K562 (cell line): ENCODE data around the gene RHOC.

Experiments used
- CTCF ChIP-seq, 3 experiments: IDR thresholded peaks in 2 of 3; conservative IDR thresholded peaks in 1 of 3; 2 replicates each; pipeline ENCODE4 v1.5.1; 2011 to 2012; ENCODE audit warnings: low read length in 3 of 3, mild to moderate bottlenecking in 3 of 3, control low read depth in 2 of 3, improper control_type of control experiment in 1 of 3, inconsistent platforms in 1 of 3, low read depth in 1 of 3, mixed read lengths in 1 of 3, moderate library complexity in 1 of 3; ENCODE audit not compliant: insufficient read depth in 2 of 3
- ELF4 ChIP-seq: fragments of 450-650 bp; formaldehyde crosslinking; IDR thresholded peaks from 2 replicates; pipeline ENCODE4 v1.4.0; 2022; ENCODE audit warnings: missing genetic modification characterization
- HDAC1 ChIP-seq, 2 experiments: fragments of 450-650 bp; IDR thresholded peaks; 2 replicates each; pipeline ENCODE4 v1.6.1; 2016 to 2017; ENCODE audit warnings: inconsistent platforms in 1 of 2, mild to moderate bottlenecking in 1 of 2, moderate library complexity in 1 of 2
- IFI16 ChIP-seq: fragments of 250-450 bp; sonication (Bioruptor Pico); IDR thresholded peaks from 2 replicates; pipeline ENCODE4 v2.1.2; 2022; ENCODE audit warnings: mild to moderate bottlenecking, inconsistent platforms
- MAFF ChIP-seq: IDR thresholded peaks from 2 replicates; pipeline ENCODE4 v1.6.1; 2012; ENCODE audit warnings: low read length, improper control_type of control experiment
- NRF1 ChIP-seq, 2 experiments: fragments of 450-650 bp; IDR thresholded peaks in 1 of 2; conservative IDR thresholded peaks in 1 of 2; 2 replicates each; pipeline ENCODE4 v1.6.1; 2014; ENCODE audit warnings: mild to moderate bottlenecking in 2 of 2
- PBX2 ChIP-seq, 2 experiments: IDR thresholded peaks in 1 of 2; conservative IDR thresholded peaks in 1 of 2; 2 replicates each; pipeline ENCODE4 v1.6.1; 2016; ENCODE audit warnings: low read depth in 2 of 2, mild to moderate bottlenecking in 1 of 2, missing compliant biosample characterization in 1 of 2, missing genetic modification characterization in 1 of 2, moderate library complexity in 1 of 2
- SIN3A ChIP-seq, 2 experiments: fragments of 150-350 bp in 1 of 2; IDR thresholded peaks; 2 replicates each; pipeline ENCODE4 v1.6.1; 2011 to 2016; ENCODE audit warnings: borderline replicate concordance in 2 of 2, low read depth in 2 of 2, low read length in 2 of 2, mild to moderate bottlenecking in 2 of 2, moderate library complexity in 2 of 2; ENCODE audit not compliant: control insufficient read depth in 1 of 2
- SREBF1 ChIP-seq: fragments of 150-350 bp; IDR thresholded peaks from 2 replicates; pipeline ENCODE4 v1.6.1; 2014; ENCODE audit warnings: antibody characterized with exemption, low read depth, low read length, borderline replicate concordance
- ZNF175 ChIP-seq: fragments of 200-800 bp; sonication (Bioruptor generic); IDR thresholded peaks from 2 replicates; pipeline ENCODE4 v1.6.1; 2016; ENCODE audit warnings: low read depth, mild to moderate bottlenecking, missing genetic modification characterization, missing compliant biosample characterization
- ZNF184 ChIP-seq: sonication (generic); formaldehyde crosslinking; IDR thresholded peaks from 2 replicates; pipeline ENCODE4 v1.5.0; 2020; ENCODE audit warnings: missing genetic modification reagents
- TF ChIP-seq, protein P1 (sequence below): fragments of 200-800 bp; sonication (Bioruptor generic); IDR thresholded peaks from 2 replicates; pipeline ENCODE4 v1.6.1; 2016; ENCODE audit warnings: missing genetic modification characterization, missing compliant biosample characterization
- TF ChIP-seq, protein P2 (sequence below): fragments of 200-600 bp; sonication (generic); IDR thresholded peaks from one replicate; pipeline ENCODE4 v1.6.1; 2012; ENCODE audit warnings: mild to moderate bottlenecking, low read depth, low read length, inconsistent platforms

GRCh38 chr1:112708002-112708448 lies 1.1 kb upstream of the RHOC start:
- TF ChIP-seq ELF4 = no peak
- no peak for TF ChIP-seq IFI16 (CRISPR knock-in tag)
- TF ChIP-seq ZNF175 (CRISPR knock-in tag) = no peak
- no peak for TF ChIP-seq ZNF184 (CRISPR knock-in tag)
- TF ChIP-seq, protein P1, sequence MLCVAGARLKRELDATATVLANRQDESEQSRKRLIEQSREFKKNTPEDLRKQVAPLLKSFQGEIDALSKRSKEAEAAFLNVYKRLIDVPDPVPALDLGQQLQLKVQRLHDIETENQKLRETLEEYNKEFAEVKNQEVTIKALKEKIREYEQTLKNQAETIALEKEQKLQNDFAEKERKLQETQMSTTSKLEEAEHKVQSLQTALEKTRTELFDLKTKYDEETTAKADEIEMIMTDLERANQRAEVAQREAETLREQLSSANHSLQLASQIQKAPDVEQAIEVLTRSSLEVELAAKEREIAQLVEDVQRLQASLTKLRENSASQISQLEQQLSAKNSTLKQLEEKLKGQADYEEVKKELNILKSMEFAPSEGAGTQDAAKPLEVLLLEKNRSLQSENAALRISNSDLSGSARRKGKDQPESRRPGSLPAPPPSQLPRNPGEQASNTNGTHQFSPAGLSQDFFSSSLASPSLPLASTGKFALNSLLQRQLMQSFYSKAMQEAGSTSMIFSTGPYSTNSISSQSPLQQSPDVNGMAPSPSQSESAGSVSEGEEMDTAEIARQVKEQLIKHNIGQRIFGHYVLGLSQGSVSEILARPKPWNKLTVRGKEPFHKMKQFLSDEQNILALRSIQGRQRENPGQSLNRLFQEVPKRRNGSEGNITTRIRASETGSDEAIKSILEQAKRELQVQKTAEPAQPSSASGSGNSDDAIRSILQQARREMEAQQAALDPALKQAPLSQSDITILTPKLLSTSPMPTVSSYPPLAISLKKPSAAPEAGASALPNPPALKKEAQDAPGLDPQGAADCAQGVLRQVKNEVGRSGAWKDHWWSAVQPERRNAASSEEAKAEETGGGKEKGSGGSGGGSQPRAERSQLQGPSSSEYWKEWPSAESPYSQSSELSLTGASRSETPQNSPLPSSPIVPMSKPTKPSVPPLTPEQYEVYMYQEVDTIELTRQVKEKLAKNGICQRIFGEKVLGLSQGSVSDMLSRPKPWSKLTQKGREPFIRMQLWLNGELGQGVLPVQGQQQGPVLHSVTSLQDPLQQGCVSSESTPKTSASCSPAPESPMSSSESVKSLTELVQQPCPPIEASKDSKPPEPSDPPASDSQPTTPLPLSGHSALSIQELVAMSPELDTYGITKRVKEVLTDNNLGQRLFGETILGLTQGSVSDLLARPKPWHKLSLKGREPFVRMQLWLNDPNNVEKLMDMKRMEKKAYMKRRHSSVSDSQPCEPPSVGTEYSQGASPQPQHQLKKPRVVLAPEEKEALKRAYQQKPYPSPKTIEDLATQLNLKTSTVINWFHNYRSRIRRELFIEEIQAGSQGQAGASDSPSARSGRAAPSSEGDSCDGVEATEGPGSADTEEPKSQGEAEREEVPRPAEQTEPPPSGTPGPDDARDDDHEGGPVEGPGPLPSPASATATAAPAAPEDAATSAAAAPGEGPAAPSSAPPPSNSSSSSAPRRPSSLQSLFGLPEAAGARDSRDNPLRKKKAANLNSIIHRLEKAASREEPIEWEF (CRISPR knock-in tag) = no peak
- TF ChIP-seq NRF1 (conservative IDR thresholded peaks at IDR 0.05 in 1 of 2, IDR thresholded peaks at IDR 0.05 in 1 of 2) = no peak
- TF ChIP-seq PBX2 (CRISPR knock-in tag; IDR thresholded peaks at IDR 0.05; ENCODE audit: low read depth) = no peak
- TF ChIP-seq PBX2 (tag; conservative IDR thresholded peaks at IDR 0.05; ENCODE audit: low read depth) = no peak
- no peak for TF ChIP-seq HDAC1 (IDR thresholded peaks at IDR 0.05)
- TF ChIP-seq SIN3A (IDR thresholded peaks at IDR 0.05; ENCODE audit: borderline replicate concordance in 2 of 2, control insufficient read depth in 1 of 2, low read depth in 2 of 2, low read length in 2 of 2) = no peak
- no peak for TF ChIP-seq MAFF
- no peak for TF ChIP-seq SREBF1
- TF ChIP-seq CTCF (IDR thresholded peaks at IDR 0.05 in 2 of 3, conservative IDR thresholded peaks at IDR 0.05 in 1 of 3; ENCODE audit: insufficient read depth in 2 of 3, low read depth in 1 of 3, low read length in 3 of 3) = no peak
- TF ChIP-seq, protein P2, sequence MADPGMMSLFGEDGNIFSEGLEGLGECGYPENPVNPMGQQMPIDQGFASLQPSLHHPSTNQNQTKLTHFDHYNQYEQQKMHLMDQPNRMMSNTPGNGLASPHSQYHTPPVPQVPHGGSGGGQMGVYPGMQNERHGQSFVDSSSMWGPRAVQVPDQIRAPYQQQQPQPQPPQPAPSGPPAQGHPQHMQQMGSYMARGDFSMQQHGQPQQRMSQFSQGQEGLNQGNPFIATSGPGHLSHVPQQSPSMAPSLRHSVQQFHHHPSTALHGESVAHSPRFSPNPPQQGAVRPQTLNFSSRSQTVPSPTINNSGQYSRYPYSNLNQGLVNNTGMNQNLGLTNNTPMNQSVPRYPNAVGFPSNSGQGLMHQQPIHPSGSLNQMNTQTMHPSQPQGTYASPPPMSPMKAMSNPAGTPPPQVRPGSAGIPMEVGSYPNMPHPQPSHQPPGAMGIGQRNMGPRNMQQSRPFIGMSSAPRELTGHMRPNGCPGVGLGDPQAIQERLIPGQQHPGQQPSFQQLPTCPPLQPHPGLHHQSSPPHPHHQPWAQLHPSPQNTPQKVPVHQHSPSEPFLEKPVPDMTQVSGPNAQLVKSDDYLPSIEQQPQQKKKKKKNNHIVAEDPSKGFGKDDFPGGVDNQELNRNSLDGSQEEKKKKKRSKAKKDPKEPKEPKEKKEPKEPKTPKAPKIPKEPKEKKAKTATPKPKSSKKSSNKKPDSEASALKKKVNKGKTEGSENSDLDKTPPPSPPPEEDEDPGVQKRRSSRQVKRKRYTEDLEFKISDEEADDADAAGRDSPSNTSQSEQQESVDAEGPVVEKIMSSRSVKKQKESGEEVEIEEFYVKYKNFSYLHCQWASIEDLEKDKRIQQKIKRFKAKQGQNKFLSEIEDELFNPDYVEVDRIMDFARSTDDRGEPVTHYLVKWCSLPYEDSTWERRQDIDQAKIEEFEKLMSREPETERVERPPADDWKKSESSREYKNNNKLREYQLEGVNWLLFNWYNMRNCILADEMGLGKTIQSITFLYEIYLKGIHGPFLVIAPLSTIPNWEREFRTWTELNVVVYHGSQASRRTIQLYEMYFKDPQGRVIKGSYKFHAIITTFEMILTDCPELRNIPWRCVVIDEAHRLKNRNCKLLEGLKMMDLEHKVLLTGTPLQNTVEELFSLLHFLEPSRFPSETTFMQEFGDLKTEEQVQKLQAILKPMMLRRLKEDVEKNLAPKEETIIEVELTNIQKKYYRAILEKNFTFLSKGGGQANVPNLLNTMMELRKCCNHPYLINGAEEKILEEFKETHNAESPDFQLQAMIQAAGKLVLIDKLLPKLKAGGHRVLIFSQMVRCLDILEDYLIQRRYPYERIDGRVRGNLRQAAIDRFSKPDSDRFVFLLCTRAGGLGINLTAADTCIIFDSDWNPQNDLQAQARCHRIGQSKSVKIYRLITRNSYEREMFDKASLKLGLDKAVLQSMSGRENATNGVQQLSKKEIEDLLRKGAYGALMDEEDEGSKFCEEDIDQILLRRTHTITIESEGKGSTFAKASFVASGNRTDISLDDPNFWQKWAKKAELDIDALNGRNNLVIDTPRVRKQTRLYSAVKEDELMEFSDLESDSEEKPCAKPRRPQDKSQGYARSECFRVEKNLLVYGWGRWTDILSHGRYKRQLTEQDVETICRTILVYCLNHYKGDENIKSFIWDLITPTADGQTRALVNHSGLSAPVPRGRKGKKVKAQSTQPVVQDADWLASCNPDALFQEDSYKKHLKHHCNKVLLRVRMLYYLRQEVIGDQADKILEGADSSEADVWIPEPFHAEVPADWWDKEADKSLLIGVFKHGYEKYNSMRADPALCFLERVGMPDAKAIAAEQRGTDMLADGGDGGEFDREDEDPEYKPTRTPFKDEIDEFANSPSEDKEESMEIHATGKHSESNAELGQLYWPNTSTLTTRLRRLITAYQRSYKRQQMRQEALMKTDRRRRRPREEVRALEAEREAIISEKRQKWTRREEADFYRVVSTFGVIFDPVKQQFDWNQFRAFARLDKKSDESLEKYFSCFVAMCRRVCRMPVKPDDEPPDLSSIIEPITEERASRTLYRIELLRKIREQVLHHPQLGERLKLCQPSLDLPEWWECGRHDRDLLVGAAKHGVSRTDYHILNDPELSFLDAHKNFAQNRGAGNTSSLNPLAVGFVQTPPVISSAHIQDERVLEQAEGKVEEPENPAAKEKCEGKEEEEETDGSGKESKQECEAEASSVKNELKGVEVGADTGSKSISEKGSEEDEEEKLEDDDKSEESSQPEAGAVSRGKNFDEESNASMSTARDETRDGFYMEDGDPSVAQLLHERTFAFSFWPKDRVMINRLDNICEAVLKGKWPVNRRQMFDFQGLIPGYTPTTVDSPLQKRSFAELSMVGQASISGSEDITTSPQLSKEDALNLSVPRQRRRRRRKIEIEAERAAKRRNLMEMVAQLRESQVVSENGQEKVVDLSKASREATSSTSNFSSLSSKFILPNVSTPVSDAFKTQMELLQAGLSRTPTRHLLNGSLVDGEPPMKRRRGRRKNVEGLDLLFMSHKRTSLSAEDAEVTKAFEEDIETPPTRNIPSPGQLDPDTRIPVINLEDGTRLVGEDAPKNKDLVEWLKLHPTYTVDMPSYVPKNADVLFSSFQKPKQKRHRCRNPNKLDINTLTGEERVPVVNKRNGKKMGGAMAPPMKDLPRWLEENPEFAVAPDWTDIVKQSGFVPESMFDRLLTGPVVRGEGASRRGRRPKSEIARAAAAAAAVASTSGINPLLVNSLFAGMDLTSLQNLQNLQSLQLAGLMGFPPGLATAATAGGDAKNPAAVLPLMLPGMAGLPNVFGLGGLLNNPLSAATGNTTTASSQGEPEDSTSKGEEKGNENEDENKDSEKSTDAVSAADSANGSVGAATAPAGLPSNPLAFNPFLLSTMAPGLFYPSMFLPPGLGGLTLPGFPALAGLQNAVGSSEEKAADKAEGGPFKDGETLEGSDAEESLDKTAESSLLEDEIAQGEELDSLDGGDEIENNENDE = no peak
